GM10248 (cell line): ENCODE results near the gene RBM19.
"Not testable (repeated sequence)": the region's sequence is repeated elsewhere in the genome, so short reads cannot be mapped to it uniquely, and the experiment has no call there.

Experiments used
- CTCF ChIA-PET: fragments of 300-600 bp; sonication (Branson Sonifier 250); formaldehyde crosslinking; extraction: SDS; loops from one replicate; lab custom pipeline; 2021; ENCODE audit warnings: antibody characterized with exemption; lab: Yijun Ruan, JAX
- POLR2A ChIA-PET: fragments of 350-650 bp; sonication (Branson Sonifier 250); formaldehyde crosslinking; extraction: SDS; loops from one replicate; lab custom pipeline; 2020; ENCODE audit warnings: antibody characterized with exemption; lab: Yijun Ruan, JAX
- DNase-seq: peaks from one replicate; pipeline ENCODE4 v3.0.0; 2012; ENCODE audit errors: extremely low spot score
- CTCF ChIP-seq: IDR thresholded peaks from 2 replicates; pipeline ENCODE4 v1.5.1; 2012; ENCODE audit warnings: mild to moderate bottlenecking, low read depth; ENCODE audit errors: extremely low read depth, missing control alignments, control extremely low read depth

RBM19 gene

GRCh38 chr12:113997365-113997764, 31.2 kb upstream of the RBM19 start:
- DNase-seq = peak; percentile 28
- ChIA-PET CTCF (interaction anchor here (1.1 to 3.3 kb wide), 2 partner anchors 10 to 17 kb away, joined by 3 to 20 read pairs; no protein-coding TSS in a partner anchor), POLR2A (no interaction called here)
- no peak for TF ChIP-seq CTCF

- no peak for TF ChIP-seq CTCF
- CTCF ChIA-PET = interaction anchor here (1.1 to 3.3 kb wide), 6 partner anchors 11 to 513 kb away, joined by 3 to 20 read pairs (median 3); partner anchors contain the start of gene RBM19
- POLR2A ChIA-PET = no interaction called here
- no peak for DNase-seq
Measured at GRCh38 chr12:113996026-113996425, 29.9 kb upstream of the RBM19 start.

- DNase-seq = no peak
- CTCF ChIA-PET = no interaction called here
- POLR2A ChIA-PET = no interaction called here
- no peak for TF ChIP-seq CTCF
Measured at GRCh38 chr12:113994051-113994450, 27.9 kb upstream of the RBM19 start.

- DNase-seq, POLR2A ChIA-PET: not testable (repeated sequence)
- CTCF ChIA-PET = interaction anchor here (3.9 kb wide), 1 partner anchor 11 kb away, joined by 33 read pairs; no protein-coding TSS in a partner anchor
Measured at GRCh38 chr12:113992751-113993150, 26.6 kb upstream of the RBM19 start.

GRCh38 chr12:113991224-113992044, 25.3 kb upstream of the RBM19 start:
- POLR2A ChIA-PET = no interaction called here
- no peak for DNase-seq
- CTCF ChIA-PET = interaction anchor here (1.1 to 3.9 kb wide), 2 partner anchors 10 to 20 kb away, joined by 3 to 33 read pairs; no protein-coding TSS in a partner anchor
- TF ChIP-seq CTCF = no peak

GRCh38 chr12:113990250-113991223, 24.4 kb upstream of the RBM19 start:
- DNase-seq = no peak
- TF ChIP-seq CTCF = no peak
- ChIA-PET POLR2A (no interaction called here), CTCF (interaction anchor here (1.1 to 3.9 kb wide), 2 partner anchors 9 to 19 kb away, joined by 3 to 33 read pairs; no protein-coding TSS in a partner anchor)
